HepG2 (cell line): Measurements from ENCODE around the gene EGFL8. TPM values are rescaled to one million over a fixed set of nuclear protein-coding genes. Genes with fewer than 3 reads are reported as not detected.

ENCODE experiments used
- ARID4A ChIP-seq: sonication (generic); formaldehyde crosslinking; IDR thresholded peaks from 2 replicates; pipeline ENCODE4 v1.5.0; 2020; ENCODE audit warnings: mild to moderate bottlenecking, missing genetic modification reagents, borderline replicate concordance
- CBX2 ChIP-seq, 2 experiments: fragments of 200-600 bp in 1 of 2; sonication (generic); formaldehyde crosslinking in 1 of 2; IDR thresholded peaks; 2 replicates each; pipeline versions ENCODE4 v1.7.0 to v1.8.1; 2018 to 2022; ENCODE audit warnings: low read depth in 2 of 2, low read length in 1 of 2, mild to moderate bottlenecking in 1 of 2, missing genetic modification reagents in 1 of 2
- CCAR2 ChIP-seq: fragments of 200-400 bp; formaldehyde crosslinking; optimal IDR thresholded peaks from 2 replicates; pipeline ENCODE3; 2018; ENCODE audit warnings: low read depth, mild to moderate bottlenecking, low read length, moderate library complexity
- DR1 ChIP-seq: sonication (generic); formaldehyde crosslinking; IDR thresholded peaks from 2 replicates; pipeline ENCODE4 v1.8.0; 2021; ENCODE audit warnings: mild to moderate bottlenecking, missing genetic modification reagents, inconsistent platforms
- HCFC1 ChIP-seq: fragments of 150-350 bp; IDR thresholded peaks from 2 replicates; pipeline ENCODE4 v1.6.1; 2014; ENCODE audit warnings: low read depth, low read length
- KDM5B ChIP-seq: sonication (generic); formaldehyde crosslinking; IDR thresholded peaks from 2 replicates; pipeline ENCODE4 v1.4.0; 2020; ENCODE audit warnings: missing genetic modification reagents, mild to moderate bottlenecking, borderline replicate concordance
- MTA1 ChIP-seq: sonication (generic); formaldehyde crosslinking; IDR thresholded peaks from 2 replicates; pipeline ENCODE4 v1.4.0; 2020; ENCODE audit warnings: missing genetic modification reagents, mild to moderate bottlenecking, borderline replicate concordance
- TEAD2 ChIP-seq: sonication (generic); formaldehyde crosslinking; IDR thresholded peaks from 2 replicates; pipeline ENCODE4 v1.9.0; 2021; ENCODE audit warnings: missing genetic modification reagents
- ZNF263 ChIP-seq: sonication (generic); formaldehyde crosslinking; IDR thresholded peaks from 2 replicates; pipeline ENCODE4 v1.4.0; 2020; ENCODE audit warnings: missing genetic modification reagents
- ZNF280D ChIP-seq: sonication (generic); formaldehyde crosslinking; IDR thresholded peaks from 2 replicates; pipeline ENCODE4 v1.5.1; 2020; ENCODE audit warnings: mild to moderate bottlenecking, missing genetic modification reagents
- ZNF446 ChIP-seq: sonication (generic); formaldehyde crosslinking; IDR thresholded peaks from 2 replicates; pipeline ENCODE4 v1.5.0; 2020; ENCODE audit warnings: mild to moderate bottlenecking, missing genetic modification reagents
- ZNF761 ChIP-seq: sonication (generic); formaldehyde crosslinking; conservative IDR thresholded peaks from 2 replicates; pipeline ENCODE4 v1.4.0; 2020; ENCODE audit warnings: mild to moderate bottlenecking, missing genetic modification reagents
- ZNF780A ChIP-seq: sonication (generic); formaldehyde crosslinking; IDR thresholded peaks from 2 replicates; pipeline ENCODE4 v1.8.0; 2022; ENCODE audit warnings: mild to moderate bottlenecking, missing genetic modification reagents, moderate library complexity
- polyA plus RNA-seq, 8 experiments: library from polyadenylated mRNA; depleted of rRNA in 3 of 8; stranded (reverse) in 7 of 8; unstranded in 1 of 8; fragments of >200 nt; fragmentation: Illumina TruSeq in 4 of 8; extraction: Trizol in 4 of 8; gene quantifications; 2 replicates each; pipeline versions ENCODE4 v1.2.1 to v1.2.3, GENCODE V29; 2011 to 2016; ENCODE audit warnings: low read depth in 4 of 8, missing spikeins in 1 of 8, mixed read lengths in 1 of 8; ENCODE audit not compliant: insufficient read depth in 1 of 8
- total RNA-seq, 5 experiments: library from RNA; depleted of rRNA; stranded (reverse); fragments of >200 nt; fragmentation: Illumina TruSeq; extraction: Trizol; gene quantifications; 2 replicates each; pipeline ENCODE4 v1.2.3, GENCODE V29; 2016; ENCODE audit warnings: low read depth in 1 of 5
- TF ChIP-seq, protein P1 (sequence below): sonication (generic); formaldehyde crosslinking; IDR thresholded peaks from 2 replicates; pipeline ENCODE4 v1.5.1; 2020; ENCODE audit warnings: missing genetic modification reagents, mild to moderate bottlenecking, borderline replicate concordance

Gene EGFL8
- total and polyA plus RNA-seq, 2 of the 13 experiments (the other 11 are each of a cell fraction or from before 2014, with no cell fraction given), result 10.0 to 11.5 TPM

GRCh38 chr6:32175711-32176475 lies 11.5 kb downstream of the EGFL8 start, which contains the start of gene AGPAT1 (continued):
- TF ChIP-seq ARID4A (peak; percentile 85; the same call in 1 of the 2 replicates), CCAR2 (no peak), TEAD2 (CRISPR knock-in tag) (no peak), ZNF280D (CRISPR knock-in tag) (peak; percentile 66; the same call in 1 of the 2 replicates), KDM5B (CRISPR knock-in tag) (peak; percentile 89; the same call in 1 of the 2 replicates), ZNF780A (CRISPR knock-in tag) (no peak), ZNF761 (CRISPR knock-in tag) (no peak; the same call in 1 of the 2 replicates), CBX2 (IDR thresholded peaks at IDR 0.05; ENCODE audit: low read depth, low read length) (no peak), CBX2 (CRISPR knock-in tag; IDR thresholded peaks at IDR 0.05; ENCODE audit: low read depth) (no peak), HCFC1 (peak; percentile 31; the same call in 1 of the 2 replicates), MTA1 (peak; percentile 71; the same call in 1 of the 2 replicates), DR1 (CRISPR knock-in tag) (peak; percentile 33; the same call in 1 of the 2 replicates), ZNF446 (CRISPR knock-in tag) (no peak), ZNF263 (CRISPR knock-in tag) (no peak)
- TF ChIP-seq, protein P1, sequence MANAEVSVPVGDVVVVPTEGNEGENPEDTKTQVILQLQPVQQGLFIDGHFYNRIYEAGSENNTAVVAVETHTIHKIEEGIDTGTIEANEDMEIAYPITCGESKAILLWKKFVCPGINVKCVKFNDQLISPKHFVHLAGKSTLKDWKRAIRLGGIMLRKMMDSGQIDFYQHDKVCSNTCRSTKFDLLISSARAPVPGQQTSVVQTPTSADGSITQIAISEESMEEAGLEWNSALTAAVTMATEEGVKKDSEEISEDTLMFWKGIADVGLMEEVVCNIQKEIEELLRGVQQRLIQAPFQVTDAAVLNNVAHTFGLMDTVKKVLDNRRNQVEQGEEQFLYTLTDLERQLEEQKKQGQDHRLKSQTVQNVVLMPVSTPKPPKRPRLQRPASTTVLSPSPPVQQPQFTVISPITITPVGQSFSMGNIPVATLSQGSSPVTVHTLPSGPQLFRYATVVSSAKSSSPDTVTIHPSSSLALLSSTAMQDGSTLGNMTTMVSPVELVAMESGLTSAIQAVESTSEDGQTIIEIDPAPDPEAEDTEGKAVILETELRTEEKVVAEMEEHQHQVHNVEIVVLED (CRISPR knock-in tag), result no peak
